Left lung (tissue), 10 donors: ENCODE results near the gene PANX2. TPM values are rescaled to one million over a fixed set of nuclear protein-coding genes. Genes with fewer than 3 reads are reported as not detected.

ENCODE experiments used
- ATAC-seq: fragments of 200-7000 bp; cut with Tn5 transposase; one replicate; pipeline ENCODE4 v1.9.1; 2020; ENCODE audit warnings: moderate library complexity
- DNase-seq, 4 donors: peaks; one replicate each; pipeline ENCODE4 v3.0.0-alpha.2; 2013 to 2020
- H3K27ac ChIP-seq, 2 donors: fragments of 200-600 bp; sonication (generic) in 1 of 2; one replicate each; pipeline versions ENCODE4 v1.5.0 to v1.8.0; 2020 to 2021
- H3K27me3 ChIP-seq, 2 donors: fragments of 200-600 bp; sonication (generic) in 1 of 2; one replicate each; pipeline versions ENCODE4 v1.5.0 to v1.8.0; 2020 to 2021
- H3K36me3 ChIP-seq, 2 donors: fragments of 200-600 bp; sonication (generic) in 1 of 2; one replicate each; pipeline versions ENCODE4 v1.5.0 to v1.8.0; 2020 to 2021
- H3K4me1 ChIP-seq, 2 donors: fragments of 200-600 bp; one replicate each; pipeline ENCODE4 v1.8.0; 2021
- H3K4me3 ChIP-seq, 2 donors: fragments of 200-600 bp; sonication (generic) in 1 of 2; one replicate each; pipeline versions ENCODE4 v1.5.0 to v1.8.0; 2020 to 2021; ENCODE audit warnings: mild to moderate bottlenecking in 1 of 2
- H3K9me3 ChIP-seq, 2 donors: fragments of 200-600 bp; sonication (generic) in 1 of 2; one replicate each; pipeline versions ENCODE4 v1.5.0 to v1.8.0; 2020 to 2021
- CTCF ChIP-seq, 2 donors: fragments of 200-600 bp; sonication (generic) in 1 of 2; IDR thresholded peaks; one replicate each; pipeline versions ENCODE4 v1.5.0 to v1.8.0; 2021; ENCODE audit warnings: antibody characterized with exemption in 2 of 2
- intact Hi-C, 2 donors: fragments of 100-400 bp; cut with DNase I; formaldehyde crosslinking; loops; one replicate each; pipeline versions ENCODE4 v1.11.2 to v1.14.2; 2022
- polyA plus RNA-seq, 6 donors: library from polyadenylated mRNA; unstranded; fragments of 120-200 nt; gene quantifications; one replicate each; pipeline ENCODE4 v1.2.1, GENCODE V29; 2013; ENCODE audit not compliant: insufficient read length in 6 of 6
- total RNA-seq, 2 donors: library from RNA; stranded (reverse); fragmentation: NEBNext Ultra II Directional; extraction: Animal tissue kit (Norgen Biotek cat#: 25700); gene quantifications; one replicate each; pipeline ENCODE4 v1.2.1, GENCODE V29; 2021
- donor health status: DM: no; HTN: yes; CAD: no.
- donor health status: DM: no; HTN: no; CAD: no.

The PANX2 gene
- total and polyA plus RNA-seq, 8 donors: 0.51 to 4.6 (median 0.65) TPM

- Histone ChIP-seq H3K4me3 (no peak overlapping the region), H3K4me1 (peaks cover 0 to 47% of the 10 kb centered on the region in 2 donors), H3K9me3 (no peaks in the 10 kb centered on the region), H3K36me3 (peaks cover 0 to 74% of the 10 kb centered on the region in 2 donors), H3K27me3 (no peaks in the 10 kb centered on the region), H3K27ac (no peak overlapping the region)
- no peak for ATAC-seq
- TF ChIP-seq CTCF (IDR thresholded peaks at IDR 0.05): no peak
- intact Hi-C loops: no loop called here
- DNase-seq: peak in 1 of 4 donors; percentile 75
These were observed 38.0 kb downstream of the PANX2 start for GRCh38 chr22:50208430-50208938.

GRCh38 chr22:50208939-50209892 lies 38.7 kb downstream of the PANX2 start:
- peaks cover 0 to 41% of the 10 kb centered on the region in 2 donors for H3K4me1 ChIP-seq
- TF ChIP-seq CTCF (IDR thresholded peaks at IDR 0.05): no peak
- no peak for ATAC-seq
- H3K27me3 ChIP-seq: no peaks in the 10 kb centered on the region
- no peak overlapping the region for H3K27ac ChIP-seq
- intact Hi-C loops: no loop called here
- peak in 1 of 4 donors; percentile 77 for DNase-seq
- H3K36me3 ChIP-seq: peaks cover 0 to 81% of the 10 kb centered on the region in 2 donors
- H3K9me3 ChIP-seq: no peaks in the 10 kb centered on the region
- no peak overlapping the region for H3K4me3 ChIP-seq

GRCh38 chr22:50209893-50210292 lies 39.4 kb downstream of the PANX2 start:
- Histone ChIP-seq H3K36me3 (peaks cover 0 to 87% of the 10 kb centered on the region in 2 donors), H3K9me3 (no peaks in the 10 kb centered on the region), H3K4me3 (no peak overlapping the region), H3K4me1 (peaks cover 0 to 34% of the 10 kb centered on the region in 2 donors), H3K27me3 (no peaks in the 10 kb centered on the region), H3K27ac (no peak overlapping the region)
- ATAC-seq (peak; percentile 60), DNase-seq (peak in 2 of 4 donors; percentile 75 to 80)
- peak; percentile 79 to 89 for TF ChIP-seq CTCF (IDR thresholded peaks at IDR 0.05)
- intact Hi-C loops: loop anchor here in 1 of 2 donors (2.0 kb wide), 1 partner anchor 61 kb away; no protein-coding TSS in a partner anchor

GRCh38 chr22:50210378-50211139 lies 40.0 kb downstream of the PANX2 start:
- Histone ChIP-seq H3K27ac (no peak overlapping the region), H3K9me3 (no peaks in the 10 kb centered on the region), H3K4me1 (peaks cover 0 to 28% of the 10 kb centered on the region in 2 donors), H3K4me3 (no peak overlapping the region), H3K36me3 (peaks cover 0 to 93% of the 10 kb centered on the region in 2 donors), H3K27me3 (no peaks in the 10 kb centered on the region)
- ATAC-seq (no peak), DNase-seq (peak in 1 of 4 donors; percentile 78)
- intact Hi-C loops: loop anchor here in 1 of 2 donors (2.0 kb wide), 1 partner anchor 62 kb away; no protein-coding TSS in a partner anchor
- TF ChIP-seq CTCF (IDR thresholded peaks at IDR 0.05): no peak
